WERI-Rb-1 (cell line): ENCODE measurements around the gene WBP1.

Experiments used
- DNase-seq: peaks from one replicate; pipeline ENCODE4 v3.0.0-alpha.2; 2020
- H3K27ac ChIP-seq: fragments of 250-450 bp; sonication (Bioruptor Pico); 2 replicates; pipeline ENCODE4 v1.5.1; 2020; ENCODE audit warnings: mild to moderate bottlenecking, moderate library complexity
- H3K27me3 ChIP-seq: fragments of 250-450 bp; sonication (Bioruptor Pico); 2 replicates; pipeline ENCODE4 v1.5.1; 2021; ENCODE audit warnings: mild to moderate bottlenecking, low read depth, moderate library complexity; ENCODE audit not compliant: insufficient read depth, severe bottlenecking
- H3K36me3 ChIP-seq: fragments of 250-450 bp; sonication (Bioruptor Pico); 2 replicates; pipeline ENCODE4 v1.5.1; 2020; ENCODE audit warnings: mild to moderate bottlenecking, moderate library complexity
- H3K4me3 ChIP-seq: 2 replicates; pipeline ENCODE4 v1.5.1; 2011; ENCODE audit warnings: low read depth, mild to moderate bottlenecking, control low read depth, low read length
- H3K9me3 ChIP-seq: fragments of 250-450 bp; sonication (Bioruptor Pico); 2 replicates; pipeline ENCODE4 v1.5.1; 2021; ENCODE audit warnings: mild to moderate bottlenecking, moderate library complexity; ENCODE audit not compliant: severe bottlenecking
- CTCF ChIP-seq: IDR thresholded peaks from 2 replicates; pipeline ENCODE4 v1.5.1; 2011; ENCODE audit warnings: low read depth, mild to moderate bottlenecking, control low read depth, inconsistent platforms, low read length

The WBP1 gene

GRCh38 chr2:74486141-74486540, 27.9 kb downstream of the WBP1 start:
- no peak for TF ChIP-seq CTCF
- H3K9me3 ChIP-seq: no peaks in the 10 kb centered on the region
- H3K36me3 ChIP-seq: peaks cover 34% of the 10 kb centered on the region
- no peak for DNase-seq
- H3K4me3 ChIP-seq: no peak overlapping the region
- no peak overlapping the region for H3K27ac ChIP-seq
- no peaks in the 10 kb centered on the region for H3K27me3 ChIP-seq

DNA sequence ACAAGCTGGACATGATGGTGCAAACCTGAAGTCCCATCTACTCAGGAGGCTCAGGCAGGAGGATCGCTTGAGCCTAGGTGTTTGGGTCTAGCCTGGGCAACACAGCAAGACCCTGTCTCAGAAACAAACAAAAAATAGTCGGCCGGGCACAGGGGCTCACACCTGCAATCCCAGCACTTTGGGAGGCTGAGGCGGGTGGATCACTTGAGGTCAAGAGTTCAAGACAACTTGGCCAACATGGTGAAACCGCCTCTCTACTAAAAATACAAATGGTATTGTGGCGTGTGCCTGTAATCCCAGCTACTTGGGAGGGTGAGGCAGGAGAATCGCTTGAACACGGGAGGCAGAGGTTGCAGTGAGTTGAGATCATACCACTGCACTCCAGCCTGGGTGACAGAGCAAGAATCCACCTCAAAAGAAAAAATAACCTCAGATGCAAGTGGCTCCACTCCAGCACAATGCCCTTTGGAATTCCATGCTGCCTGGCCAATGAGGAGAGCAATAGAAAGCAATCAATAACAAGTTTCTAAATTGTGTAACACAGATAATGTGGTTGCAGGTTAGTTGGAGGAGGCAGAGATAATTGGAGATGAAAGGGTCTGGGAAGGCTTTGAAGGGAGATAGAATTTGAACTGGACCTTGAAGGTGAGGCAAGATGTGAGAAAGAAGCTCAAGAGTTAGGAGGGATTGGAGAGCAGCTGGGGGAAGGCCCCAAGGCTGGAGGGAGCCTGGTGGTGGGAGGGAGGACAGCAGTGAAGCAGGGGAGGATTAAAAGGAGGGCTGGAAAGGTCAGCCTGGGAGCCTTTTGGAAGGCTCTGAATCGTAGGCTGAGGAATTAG, 30.6 kb downstream of the WBP1 start:
- Histone ChIP-seq H3K4me3 (no peak overlapping the region), H3K9me3 (no peaks in the 10 kb centered on the region), H3K27ac (peak overlapping the region; percentile 63), H3K36me3 (peaks cover 54% of the 10 kb centered on the region), H3K27me3 (no peaks in the 10 kb centered on the region)
- DNase-seq: peak; percentile 96
- TF ChIP-seq CTCF: peak; percentile 36; the same call in 1 of the 2 replicates

GRCh38 chr2:74489906-74490305, 31.7 kb downstream of the WBP1 start:
- Histone ChIP-seq H3K27me3 (no peaks in the 10 kb centered on the region), H3K9me3 (no peaks in the 10 kb centered on the region), H3K27ac (peak overlapping the region; percentile 65), H3K4me3 (peak overlapping the region; percentile 2; the same call in 1 of the 2 replicates), H3K36me3 (peaks cover 62% of the 10 kb centered on the region)
- DNase-seq: no peak
- TF ChIP-seq CTCF: no peak

- TF ChIP-seq CTCF: no peak
- Histone ChIP-seq H3K36me3 (peaks cover 62% of the 10 kb centered on the region), H3K9me3 (no peaks in the 10 kb centered on the region), H3K27me3 (no peaks in the 10 kb centered on the region), H3K4me3 (no peak overlapping the region), H3K27ac (no peak overlapping the region)
- no peak for DNase-seq
Observed at GRCh38 chr2:74491648-74492544, 33.7 kb downstream of the WBP1 start.

GRCh38 chr2:74493546-74493945, 35.3 kb downstream of the WBP1 start:
- Histone ChIP-seq H3K27me3 (no peaks in the 10 kb centered on the region), H3K27ac (no peak overlapping the region), H3K36me3 (peaks cover 58% of the 10 kb centered on the region), H3K4me3 (no peak overlapping the region), H3K9me3 (no peaks in the 10 kb centered on the region)
- TF ChIP-seq CTCF: no peak
- no peak for DNase-seq
